ENCODE data around the gene ZBTB18. TPM values are rescaled to one million over a fixed set of nuclear protein-coding genes. Genes with fewer than 3 reads are reported as not detected.

ZBTB18 gene
- total and polyA plus RNA-seq, 2 of the 4 experiments (the other 2 are of a cell fraction): 10.0 to 16.0 TPM

DNA sequence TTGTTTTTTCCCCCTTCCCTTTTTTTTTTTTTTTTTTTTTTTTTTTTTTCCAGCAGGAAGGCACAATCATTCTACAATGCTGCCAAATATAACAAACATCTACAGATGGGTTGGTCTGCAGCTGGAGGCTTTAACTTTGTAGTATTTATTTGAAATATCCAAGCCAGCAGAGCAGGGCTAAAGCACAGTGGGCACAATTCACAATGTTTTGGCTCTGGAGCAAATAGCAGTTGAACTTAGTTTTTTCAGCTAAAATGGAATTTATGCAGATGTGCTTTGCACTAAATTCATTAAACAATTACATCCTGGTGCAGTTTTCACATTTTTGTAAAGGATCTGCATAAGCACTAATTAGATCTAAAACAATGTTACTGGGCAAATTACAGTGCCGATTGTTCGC, 39.8 kb upstream of the ZBTB18 start:
- intact Hi-C loops (cut with micrococcal nuclease): no loop called here
- Histone ChIP-seq H3K23ac (ENCODE audit: low read depth, low read length) (no peak overlapping the region), H2AK5ac (ENCODE audit: low read depth, low read length) (no peak overlapping the region), H2BK20ac (ENCODE audit: low read depth, low read length) (no peak overlapping the region), H4K20me1 (ENCODE audit: insufficient read depth, low read length) (no peaks in the 10 kb centered on the region), H3K56ac (ENCODE audit: extremely low read depth, insufficient read depth, low read length) (no peak overlapping the region), H3K14ac (replicated peaks; ENCODE audit: low read depth, low read length) (no peak overlapping the region), H2BK5ac (ENCODE audit: low read depth, low read length, poor library complexity, severe bottlenecking) (no peak overlapping the region), H3K18ac (ENCODE audit: low read depth, low read length) (no peak overlapping the region), H3K27ac (ENCODE audit: insufficient read depth, low read length) (no peak overlapping the region), H4K8ac (ENCODE audit: low read depth in 2 of 2, low read length in 2 of 2) (no peak overlapping the region), H3K79me1 (ENCODE audit: low read depth in 1 of 2, low read length in 2 of 2) (no peaks in the 10 kb centered on the region), H3K4me1 (ENCODE audit: control insufficient read depth, insufficient read depth, low read length) (no peaks in the 10 kb centered on the region), H3K9ac (ENCODE audit: low read depth, low read length) (no peak overlapping the region), H2AK9ac (replicated peaks; ENCODE audit: low read depth, low read length, poor library complexity) (no peak overlapping the region), H4K5ac (ENCODE audit: low read depth, low read length) (no peak overlapping the region), H3K4me3 (ENCODE audit: insufficient read depth, low read depth, low read length) (no peak overlapping the region), H2BK120ac (ENCODE audit: low read depth, low read length) (no peak overlapping the region), H3K4me2 (ENCODE audit: low read depth, low read length) (no peak overlapping the region), H3K27me3 (ENCODE audit: control insufficient read depth, insufficient read depth, low read length) (peaks cover 11% of the 10 kb centered on the region), H2BK15ac (ENCODE audit: low read depth, low read length) (no peak overlapping the region), H3K9me1 (ENCODE audit: insufficient read depth, low read length) (no peaks in the 10 kb centered on the region), H3K36me3 (ENCODE audit: control insufficient read depth, insufficient read depth, low read length) (no peaks in the 10 kb centered on the region), H2AFZ (replicated peaks; ENCODE audit: low read length, poor library complexity) (no peak overlapping the region), H3K9me3 (ENCODE audit: control insufficient read depth, insufficient read depth, low read length) (no peaks in the 10 kb centered on the region), H3K4ac (ENCODE audit: low read depth, low read length) (no peak overlapping the region), H4K91ac (ENCODE audit: insufficient read depth, low read depth, low read length) (no peak overlapping the region)
- in situ Hi-C loops (cut with MboI; ENCODE audit: low sequenced_read_pairs): no loop called here
- dilution Hi-C loops (cut with HindIII; ENCODE audit: low sequenced_read_pairs, unreplicated experiment): no loop called here
- BruUV-seq (replicated peaks): no TSS peak
- no CpG with 5 or more reads among the region's 2 CpGs for WGBS, 2 experiments (ENCODE audit: extremely low coverage in 2 of 2, insufficient read length in 1 of 2)
- POLR2A ChIA-PET (ENCODE audit: unreplicated experiment): no interaction called here
- CTCF ChIA-PET: no interaction called here
- TF ChIP-seq, protein P1, sequence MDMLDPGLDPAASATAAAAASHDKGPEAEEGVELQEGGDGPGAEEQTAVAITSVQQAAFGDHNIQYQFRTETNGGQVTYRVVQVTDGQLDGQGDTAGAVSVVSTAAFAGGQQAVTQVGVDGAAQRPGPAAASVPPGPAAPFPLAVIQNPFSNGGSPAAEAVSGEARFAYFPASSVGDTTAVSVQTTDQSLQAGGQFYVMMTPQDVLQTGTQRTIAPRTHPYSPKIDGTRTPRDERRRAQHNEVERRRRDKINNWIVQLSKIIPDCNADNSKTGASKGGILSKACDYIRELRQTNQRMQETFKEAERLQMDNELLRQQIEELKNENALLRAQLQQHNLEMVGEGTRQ (IDR thresholded peaks at IDR 0.05; ENCODE audit: low read depth, low read length): no peak
- TF ChIP-seq, protein P2, sequence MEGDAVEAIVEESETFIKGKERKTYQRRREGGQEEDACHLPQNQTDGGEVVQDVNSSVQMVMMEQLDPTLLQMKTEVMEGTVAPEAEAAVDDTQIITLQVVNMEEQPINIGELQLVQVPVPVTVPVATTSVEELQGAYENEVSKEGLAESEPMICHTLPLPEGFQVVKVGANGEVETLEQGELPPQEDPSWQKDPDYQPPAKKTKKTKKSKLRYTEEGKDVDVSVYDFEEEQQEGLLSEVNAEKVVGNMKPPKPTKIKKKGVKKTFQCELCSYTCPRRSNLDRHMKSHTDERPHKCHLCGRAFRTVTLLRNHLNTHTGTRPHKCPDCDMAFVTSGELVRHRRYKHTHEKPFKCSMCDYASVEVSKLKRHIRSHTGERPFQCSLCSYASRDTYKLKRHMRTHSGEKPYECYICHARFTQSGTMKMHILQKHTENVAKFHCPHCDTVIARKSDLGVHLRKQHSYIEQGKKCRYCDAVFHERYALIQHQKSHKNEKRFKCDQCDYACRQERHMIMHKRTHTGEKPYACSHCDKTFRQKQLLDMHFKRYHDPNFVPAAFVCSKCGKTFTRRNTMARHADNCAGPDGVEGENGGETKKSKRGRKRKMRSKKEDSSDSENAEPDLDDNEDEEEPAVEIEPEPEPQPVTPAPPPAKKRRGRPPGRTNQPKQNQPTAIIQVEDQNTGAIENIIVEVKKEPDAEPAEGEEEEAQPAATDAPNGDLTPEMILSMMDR (conservative IDR thresholded peaks at IDR 0.05; ENCODE audit: low read depth, low read length): no peak
- TF ChIP-seq BHLHE40 (IDR thresholded peaks at IDR 0.05; ENCODE audit: low read depth, low read length) (no peak), RAD21 (IDR thresholded peaks at IDR 0.05; ENCODE audit: low read length) (no peak), CHD1 (IDR thresholded peaks at IDR 0.05; ENCODE audit: low read depth, low read length) (no peak), SMC3 (IDR thresholded peaks at IDR 0.05; ENCODE audit: low read depth, low read length) (no peak), FOS (IDR thresholded peaks at IDR 0.05; ENCODE audit: low read depth, low read length) (no peak), NFE2L2 (IDR thresholded peaks at IDR 0.05; ENCODE audit: low read depth, low read length) (no peak), CEBPB (IDR thresholded peaks at IDR 0.05; ENCODE audit: low read depth, low read length) (no peak), MAFK (IDR thresholded peaks at IDR 0.05; ENCODE audit: low read depth, low read length) (no peak), RCOR1 (IDR thresholded peaks at IDR 0.05; ENCODE audit: insufficient replicate concordance, low read length) (no peak), POLR2A (IDR thresholded peaks at IDR 0.05; ENCODE audit: low read depth, low read length) (no peak), MAZ (IDR thresholded peaks at IDR 0.05; ENCODE audit: borderline replicate concordance, low read depth, low read length) (no peak), RFX5 (IDR thresholded peaks at IDR 0.05; ENCODE audit: low read depth, low read length) (no peak), MXI1 (IDR thresholded peaks at IDR 0.05; ENCODE audit: borderline replicate concordance, low read depth, low read length) (no peak)
- TF ChIP-seq, protein P3, sequence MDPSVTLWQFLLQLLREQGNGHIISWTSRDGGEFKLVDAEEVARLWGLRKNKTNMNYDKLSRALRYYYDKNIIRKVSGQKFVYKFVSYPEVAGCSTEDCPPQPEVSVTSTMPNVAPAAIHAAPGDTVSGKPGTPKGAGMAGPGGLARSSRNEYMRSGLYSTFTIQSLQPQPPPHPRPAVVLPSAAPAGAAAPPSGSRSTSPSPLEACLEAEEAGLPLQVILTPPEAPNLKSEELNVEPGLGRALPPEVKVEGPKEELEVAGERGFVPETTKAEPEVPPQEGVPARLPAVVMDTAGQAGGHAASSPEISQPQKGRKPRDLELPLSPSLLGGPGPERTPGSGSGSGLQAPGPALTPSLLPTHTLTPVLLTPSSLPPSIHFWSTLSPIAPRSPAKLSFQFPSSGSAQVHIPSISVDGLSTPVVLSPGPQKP (IDR thresholded peaks at IDR 0.05; ENCODE audit: borderline replicate concordance, low read depth, low read length): no peak
- ATAC-seq (ENCODE audit: low read depth) (peak; percentile 35; the same call in 1 of the 2 replicates), DNase-seq (peak; percentile 59)

All from IMR-90 (cell line).